ENCODE measurements around the gene PRADC1. TPM values are rescaled to one million over a fixed set of nuclear protein-coding genes. Genes with fewer than 3 reads are reported as not detected.

PRADC1 gene
- total RNA-seq, 1 donor from 2014 or later: 77.0 TPM

- intact Hi-C loops (cut with DNase I): no loop called here
- no peaks in the 10 kb centered on the region for H3K9me3 ChIP-seq
- H3K36me3 ChIP-seq: peaks cover 53 to 58% of the 10 kb centered on the region in 2 donors
- TF ChIP-seq CTCF (IDR thresholded peaks at IDR 0.05): no peak
- no peak overlapping the region for H3K4me3 ChIP-seq
- DNase-seq (ENCODE audit: low spot score in 2 of 2): no peak
- no peaks in the 10 kb centered on the region for H3K27me3 ChIP-seq
- no peak overlapping the region for H3K27ac ChIP-seq
- no peaks in the 10 kb centered on the region for H3K4me1 ChIP-seq
These were observed 20.9 kb upstream of the PRADC1 start for GRCh38 chr2:73253901-73254300.

- no peaks in the 10 kb centered on the region for H3K4me1 ChIP-seq
- TF ChIP-seq CTCF (IDR thresholded peaks at IDR 0.05): no peak
- intact Hi-C loops (cut with DNase I): no loop called here
- no peaks in the 10 kb centered on the region for H3K9me3 ChIP-seq
- H3K4me3 ChIP-seq: no peak overlapping the region
- no peak for DNase-seq (ENCODE audit: low spot score in 2 of 2)
- H3K27me3 ChIP-seq: no peaks in the 10 kb centered on the region
- peaks cover 58 to 63% of the 10 kb centered on the region in 2 donors for H3K36me3 ChIP-seq
- no peak overlapping the region for H3K27ac ChIP-seq
These were observed 20.4 kb upstream of the PRADC1 start for GRCh38 chr2:73253400-73253799.

- no peak for TF ChIP-seq CTCF (IDR thresholded peaks at IDR 0.05)
- no peak overlapping the region for H3K27ac ChIP-seq
- no peaks in the 10 kb centered on the region for H3K27me3 ChIP-seq
- no peaks in the 10 kb centered on the region for H3K4me1 ChIP-seq
- no peaks in the 10 kb centered on the region for H3K9me3 ChIP-seq
- H3K36me3 ChIP-seq: peaks cover 68 to 72% of the 10 kb centered on the region in 2 donors
- H3K4me3 ChIP-seq: no peak overlapping the region
- DNase-seq (ENCODE audit: low spot score in 2 of 2): no peak
- intact Hi-C loops (cut with DNase I): no loop called here
These were observed 19.4 kb upstream of the PRADC1 start for GRCh38 chr2:73252238-73253027.

GRCh38 chr2:73250872-73251846 lies 18.1 kb upstream of the PRADC1 start:
- H3K9me3 ChIP-seq: no peaks in the 10 kb centered on the region
- no peak overlapping the region for H3K4me3 ChIP-seq
- no peaks in the 10 kb centered on the region for H3K4me1 ChIP-seq
- DNase-seq (ENCODE audit: low spot score in 2 of 2): no peak
- H3K36me3 ChIP-seq: peaks cover 80 to 85% of the 10 kb centered on the region in 2 donors
- TF ChIP-seq CTCF (IDR thresholded peaks at IDR 0.05): no peak
- no peaks in the 10 kb centered on the region for H3K27me3 ChIP-seq
- intact Hi-C loops (cut with DNase I): no loop called here
- H3K27ac ChIP-seq: no peak overlapping the region

GRCh38 chr2:73249636-73250035 lies 16.6 kb upstream of the PRADC1 start:
- Histone ChIP-seq H3K4me1 (no peaks in the 10 kb centered on the region), H3K36me3 (peaks cover 93 to 100% of the 10 kb centered on the region in 2 donors), H3K27me3 (no peaks in the 10 kb centered on the region), H3K9me3 (no peaks in the 10 kb centered on the region), H3K27ac (no peak overlapping the region), H3K4me3 (no peak overlapping the region)
- no peak for TF ChIP-seq CTCF (IDR thresholded peaks at IDR 0.05)
- intact Hi-C loops (cut with DNase I): no loop called here
- peak in 1 of 2 donors; percentile 54 for DNase-seq (ENCODE audit: low spot score in 2 of 2)
